Gastrocnemius medialis (tissue), 4 donors: ENCODE results near the gene ATXN1. TPM values are rescaled to one million over a fixed set of nuclear protein-coding genes. Genes with fewer than 3 reads are reported as not detected.

Experiments used
- ATAC-seq, 2 donors: fragments of 150-250 bp; one replicate each; pipeline ENCODE4 v1.9.1; 2016
- DNase-seq, 2 donors: peaks; one replicate each; pipeline ENCODE4 v3.0.0-alpha.2; 2019
- H3K27ac ChIP-seq, 4 donors: fragments of 200-600 bp; sonication (generic); 1 replicate in 1 of 4; 2 replicates in 3 of 4; pipeline ENCODE4 v1.5.1; 2016 to 2018; ENCODE audit warnings: mild to moderate bottlenecking in 2 of 4, moderate library complexity in 1 of 4
- H3K27me3 ChIP-seq, 3 donors: fragments of 200-600 bp; sonication (generic) in 2 of 3; 1 replicate in 1 of 3; 2 replicates in 2 of 3; pipeline versions ENCODE4 v1.5.1 to v1.6.0; 2016 to 2019; ENCODE audit warnings: mild to moderate bottlenecking in 1 of 3, moderate library complexity in 1 of 3
- H3K36me3 ChIP-seq, 2 donors: fragments of 200-600 bp; sonication (generic) in 1 of 2; one replicate each; pipeline ENCODE4 v1.5.1; 2017 to 2018
- H3K4me1 ChIP-seq, 2 donors: fragments of 200-600 bp; sonication (generic) in 1 of 2; one replicate each; pipeline ENCODE4 v1.5.1; 2016 to 2017; ENCODE audit warnings: mild to moderate bottlenecking in 2 of 2
- H3K4me3 ChIP-seq, 4 donors: fragments of 200-600 bp; sonication (generic) in 3 of 4; 1 replicate in 1 of 4; 2 replicates in 3 of 4; pipeline ENCODE4 v1.5.1; 2016 to 2019; ENCODE audit warnings: mild to moderate bottlenecking in 2 of 4
- H3K9me3 ChIP-seq, 3 donors: fragments of 200-600 bp; sonication (generic) in 2 of 3; 1 replicate in 1 of 3; 2 replicates in 2 of 3; pipeline ENCODE4 v1.5.1; 2016 to 2019
- POLR2A ChIP-seq, 2 donors: fragments of 450-650 bp; IDR thresholded peaks; one replicate each; pipeline ENCODE4 v1.6.1; 2017; ENCODE audit warnings: antibody characterized with exemption in 2 of 2, mild to moderate bottlenecking in 2 of 2, moderate library complexity in 2 of 2
- in situ Hi-C, 4 donors: fragments of 200-750 bp; cut with MboI; loops; one replicate each; pipeline versions ENCODE4 v1.15.0 to v1.8.0; 2017; ENCODE audit warnings: low sequenced_read_pairs in 4 of 4
- intact Hi-C: fragments of 100-400 bp; cut with DNase I; formaldehyde crosslinking; loops from one replicate; pipeline ENCODE4 v1.15.1; 2023; ENCODE audit warnings: low total_unique reads
- total RNA-seq, 4 donors: library from RNA; depleted of rRNA; stranded (reverse); fragments of >200 nt; gene quantifications; one replicate each; pipeline versions ENCODE4 v1.1.0 to v1.2.3, GENCODE V29; 2016
- TF ChIP-seq, protein P1 (sequence below), 5 experiments: fragments of 450-650 bp in 3 of 5; fragments of 200-600 bp in 2 of 5; sonication (generic) in 2 of 5; IDR thresholded peaks in 4 of 5; conservative IDR thresholded peaks in 1 of 5; 1 replicate in 4 of 5; 2 replicates in 1 of 5; pipeline ENCODE4 v1.5.1; 2016 to 2019; ENCODE audit warnings: antibody characterized with exemption in 5 of 5, mild to moderate bottlenecking in 3 of 5, moderate library complexity in 3 of 5

Gene ATXN1
- total RNA-seq, 4 donors from 2014 or later = 21.8 to 42.9 (median 33.1) TPM

DNA sequence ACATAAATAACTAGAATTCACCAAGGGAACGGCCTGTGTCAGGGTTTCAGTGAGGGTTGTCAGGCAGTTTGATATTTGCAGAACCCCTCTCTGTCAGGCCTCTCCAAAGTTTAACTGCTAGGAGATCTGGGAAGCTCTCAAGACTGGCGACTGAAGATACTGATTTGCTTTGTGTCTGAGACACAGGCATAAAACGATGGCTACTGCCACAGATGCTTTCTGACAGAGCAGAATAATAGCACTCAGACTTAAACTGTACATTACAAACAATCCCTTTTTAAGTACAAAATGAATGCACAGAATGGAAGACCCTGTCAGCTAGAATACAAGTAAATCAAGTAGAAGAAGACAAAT lies 7.2 kb upstream of the ATXN1 start:
- intact Hi-C loops (loop anchor here (10.0 kb wide), 2 partner anchors 634 to 936 kb away; partner anchors contain the start of gene NUP153), in situ Hi-C loops (loop anchor here (5.0 to 10.0 kb wide), 4 partner anchors 254 to 436 kb away; no protein-coding TSS in a partner anchor)
- Histone ChIP-seq H3K27me3 (no peaks in the 10 kb centered on the region), H3K36me3 (no peaks in the 10 kb centered on the region), H3K4me3 (no peak overlapping the region), H3K4me1 (peaks cover 20 to 29% of the 10 kb centered on the region in 2 donors), H3K27ac (peak overlapping the region; percentile 41 to 62 (median 43)), H3K9me3 (no peaks in the 10 kb centered on the region)
- DNase-seq (no peak), ATAC-seq (no peak)
- TF ChIP-seq, protein P1, sequence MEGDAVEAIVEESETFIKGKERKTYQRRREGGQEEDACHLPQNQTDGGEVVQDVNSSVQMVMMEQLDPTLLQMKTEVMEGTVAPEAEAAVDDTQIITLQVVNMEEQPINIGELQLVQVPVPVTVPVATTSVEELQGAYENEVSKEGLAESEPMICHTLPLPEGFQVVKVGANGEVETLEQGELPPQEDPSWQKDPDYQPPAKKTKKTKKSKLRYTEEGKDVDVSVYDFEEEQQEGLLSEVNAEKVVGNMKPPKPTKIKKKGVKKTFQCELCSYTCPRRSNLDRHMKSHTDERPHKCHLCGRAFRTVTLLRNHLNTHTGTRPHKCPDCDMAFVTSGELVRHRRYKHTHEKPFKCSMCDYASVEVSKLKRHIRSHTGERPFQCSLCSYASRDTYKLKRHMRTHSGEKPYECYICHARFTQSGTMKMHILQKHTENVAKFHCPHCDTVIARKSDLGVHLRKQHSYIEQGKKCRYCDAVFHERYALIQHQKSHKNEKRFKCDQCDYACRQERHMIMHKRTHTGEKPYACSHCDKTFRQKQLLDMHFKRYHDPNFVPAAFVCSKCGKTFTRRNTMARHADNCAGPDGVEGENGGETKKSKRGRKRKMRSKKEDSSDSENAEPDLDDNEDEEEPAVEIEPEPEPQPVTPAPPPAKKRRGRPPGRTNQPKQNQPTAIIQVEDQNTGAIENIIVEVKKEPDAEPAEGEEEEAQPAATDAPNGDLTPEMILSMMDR (IDR thresholded peaks at IDR 0.05 in 4 of 5, conservative IDR thresholded peaks at IDR 0.05 in 1 of 5) = no peak
- TF ChIP-seq POLR2A (IDR thresholded peaks at IDR 0.05) = no peak

DNA sequence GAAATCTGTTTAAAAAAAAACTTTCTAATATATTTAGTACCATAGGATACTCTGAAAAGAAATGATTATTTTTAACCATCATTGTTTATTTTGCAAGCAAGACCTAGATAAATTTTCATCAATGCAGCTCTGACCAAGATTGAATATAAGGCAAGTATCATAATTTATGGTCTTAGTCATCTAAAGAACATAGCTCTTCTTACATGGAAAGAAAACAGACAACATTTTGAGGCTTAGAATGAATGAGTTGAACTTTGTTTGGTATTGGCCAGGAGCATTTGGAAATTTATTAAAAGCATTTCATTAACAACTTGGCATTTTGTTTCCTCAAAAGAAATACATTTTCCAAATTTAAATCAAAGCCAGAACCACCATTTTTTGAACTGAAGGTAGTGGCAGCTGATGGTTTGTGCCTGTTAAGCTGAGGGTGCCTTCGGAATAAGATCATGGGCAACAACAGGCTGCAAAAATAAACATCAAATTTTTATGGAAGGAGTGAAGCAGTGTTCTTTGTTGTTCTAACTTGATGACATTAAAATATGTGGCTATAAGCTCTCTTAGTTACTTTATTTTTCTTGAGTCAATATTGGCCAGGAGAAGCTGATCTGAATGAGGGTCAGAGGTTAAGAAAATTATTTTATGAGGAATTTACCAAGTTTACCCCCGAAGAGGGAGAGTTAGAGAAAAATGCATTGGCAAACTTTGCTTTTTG lies 6.7 kb upstream of the ATXN1 start:
- TF ChIP-seq, protein P1 (IDR thresholded peaks at IDR 0.05 in 4 of 5, conservative IDR thresholded peaks at IDR 0.05 in 1 of 5) = no peak
- TF ChIP-seq POLR2A (IDR thresholded peaks at IDR 0.05) = no peak
- no peak for ATAC-seq
- H3K27me3 ChIP-seq = no peaks in the 10 kb centered on the region
- no peak for DNase-seq
- no peak overlapping the region for H3K4me3 ChIP-seq
- in situ Hi-C loops (loop anchor here (5.0 to 10.0 kb wide), 4 partner anchors 253 to 436 kb away; no protein-coding TSS in a partner anchor), intact Hi-C loops (loop anchor here (10.0 kb wide), 2 partner anchors 633 to 937 kb away; partner anchors contain the start of gene NUP153)
- H3K27ac ChIP-seq = peak overlapping the region in 2 of 4 donors; percentile 41 to 62
- H3K9me3 ChIP-seq = no peaks in the 10 kb centered on the region
- no peaks in the 10 kb centered on the region for H3K36me3 ChIP-seq
- H3K4me1 ChIP-seq = peaks cover 17 to 25% of the 10 kb centered on the region in 2 donors

DNA sequence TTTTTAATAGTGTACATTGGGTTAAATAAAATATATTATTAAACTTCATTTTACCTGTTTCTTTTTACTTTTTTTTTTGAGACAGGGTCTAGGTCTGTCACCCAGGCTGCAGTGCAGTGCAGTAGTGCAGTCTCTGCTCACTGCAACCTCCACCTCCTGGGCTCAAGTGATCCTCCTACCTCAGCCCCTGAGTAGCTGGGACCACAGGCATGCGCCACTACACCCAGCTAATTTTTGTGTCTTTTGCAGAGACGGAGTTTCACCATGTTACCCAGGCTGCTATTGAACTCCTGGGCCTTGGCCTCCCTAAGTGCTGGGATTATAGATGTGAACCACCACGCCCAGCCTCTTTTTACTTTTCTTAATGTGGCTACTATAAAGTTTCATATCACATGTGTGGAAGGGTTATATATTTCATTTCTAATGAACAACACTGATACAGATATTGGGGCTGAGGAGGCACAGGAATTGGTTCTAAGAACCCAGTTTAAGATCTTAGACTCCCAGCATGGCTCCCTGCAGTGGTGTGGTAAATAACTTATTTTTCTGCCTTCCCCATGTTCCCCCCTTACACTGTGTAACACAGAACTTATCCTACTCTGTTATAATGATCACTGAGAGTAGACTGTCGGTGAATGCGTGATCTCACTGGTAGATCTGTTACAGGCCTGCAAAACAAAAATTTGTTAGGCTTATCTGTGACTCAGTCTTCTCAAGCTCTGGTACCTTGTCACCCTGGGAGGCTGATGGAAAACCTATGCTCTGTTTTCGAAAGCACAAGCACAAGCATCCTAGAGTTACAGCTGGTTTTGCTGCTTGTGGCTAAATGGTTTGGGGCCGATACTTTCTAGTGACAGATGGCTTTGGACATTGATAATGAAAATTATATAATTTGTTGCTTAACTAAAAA lies 5.8 kb upstream of the ATXN1 start:
- no peak for TF ChIP-seq POLR2A (IDR thresholded peaks at IDR 0.05)
- TF ChIP-seq, protein P1 (IDR thresholded peaks at IDR 0.05 in 4 of 5, conservative IDR thresholded peaks at IDR 0.05 in 1 of 5) = no peak
- H3K4me1 ChIP-seq = peaks cover 22 to 25% of the 10 kb centered on the region in 2 donors

DNA sequence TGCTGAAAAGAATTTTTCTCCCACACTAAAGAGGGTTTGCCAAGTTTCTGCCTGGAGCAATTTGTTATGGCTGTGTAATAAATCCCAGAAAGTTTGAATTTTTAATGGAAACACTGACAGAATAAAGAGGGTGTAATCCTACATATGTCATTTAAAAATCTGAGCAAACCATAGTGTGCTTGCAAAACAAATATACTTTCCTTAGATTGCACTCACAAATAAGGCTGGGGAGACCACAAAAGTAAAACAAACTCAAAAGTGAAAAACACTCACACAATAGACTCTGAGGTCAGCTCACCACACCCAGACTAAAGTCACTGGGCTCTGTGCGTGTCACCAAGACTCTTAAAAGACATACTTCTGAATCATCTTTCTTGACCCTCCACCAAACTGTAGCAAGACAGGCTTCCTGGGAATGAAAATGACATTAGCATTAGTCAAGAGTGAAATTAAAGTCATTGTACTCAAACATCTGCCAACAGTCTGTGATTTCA lies 4.8 kb upstream of the ATXN1 start:
- intact Hi-C loops (loop anchor here (10.0 kb wide), 2 partner anchors 631 to 939 kb away; partner anchors contain the start of gene NUP153), in situ Hi-C loops (loop anchor here (5.0 to 10.0 kb wide), 4 partner anchors 251 to 434 kb away; no protein-coding TSS in a partner anchor)
- no peak for TF ChIP-seq POLR2A (IDR thresholded peaks at IDR 0.05)
- TF ChIP-seq, protein P1 (IDR thresholded peaks at IDR 0.05 in 4 of 5, conservative IDR thresholded peaks at IDR 0.05 in 1 of 5) = no peak
- Histone ChIP-seq H3K4me1 (peaks cover 22 to 25% of the 10 kb centered on the region in 2 donors), H3K27ac (peak overlapping the region in 3 of 4 donors; percentile 11 to 27 (median 16)), H3K4me3 (no peak overlapping the region), H3K9me3 (no peaks in the 10 kb centered on the region), H3K27me3 (no peaks in the 10 kb centered on the region), H3K36me3 (no peaks in the 10 kb centered on the region)
- DNase-seq (no peak), ATAC-seq (peak; percentile 14 to 28)

More for the DNA sequence above, 5.8 kb upstream of the ATXN1 start:
- H3K27ac ChIP-seq = peak overlapping the region in 1 of 4 donors; percentile 8
- H3K4me3 ChIP-seq = no peak overlapping the region
- no peaks in the 10 kb centered on the region for H3K9me3 ChIP-seq
- intact Hi-C loops (loop anchor here (10.0 kb wide), 2 partner anchors 632 to 938 kb away; partner anchors contain the start of gene NUP153), in situ Hi-C loops (loop anchor here (5.0 to 10.0 kb wide), 4 partner anchors 252 to 435 kb away; no protein-coding TSS in a partner anchor)
- no peak for DNase-seq
- H3K27me3 ChIP-seq = no peaks in the 10 kb centered on the region
- no peaks in the 10 kb centered on the region for H3K36me3 ChIP-seq
- ATAC-seq = no peak
